Right cardiac atrium (tissue), 5 donors: Measurements from ENCODE around the gene GH1. TPM values are rescaled to one million over a fixed set of nuclear protein-coding genes. Genes with fewer than 3 reads are reported as not detected.
A peak's percentile ranks its signal among the peaks of the same experiment; 100 is the strongest.
"Not testable (repeated sequence)": the region's sequence is repeated elsewhere in the genome, so short reads cannot be mapped to it uniquely, and the experiment has no call there.

ENCODE experiments used
- ATAC-seq, 2 donors: fragments of 200-7000 bp; cut with Tn5 transposase; one replicate each; pipeline versions ENCODE4 v1.8.0 to v1.9.1; 2020; ENCODE audit warnings: moderate library complexity in 2 of 2, mild to moderate bottlenecking in 1 of 2
- DNase-seq, 3 donors: peaks; one replicate each; pipeline ENCODE4 v3.0.0-alpha.2; 2020
- H3K27ac ChIP-seq: one replicate; pipeline ENCODE4 v1.5.1; 2013; ENCODE audit warnings: mild to moderate bottlenecking, low read length, control low read depth, moderate library complexity
- H3K27me3 ChIP-seq: one replicate; pipeline ENCODE4 v1.6.1; 2013; ENCODE audit not compliant: control insufficient read depth, insufficient read depth
- H3K4me1 ChIP-seq: one replicate; pipeline ENCODE4 v1.6.1; 2013; ENCODE audit warnings: low read length; ENCODE audit not compliant: control insufficient read depth, insufficient read depth
- H3K4me3 ChIP-seq: one replicate; pipeline ENCODE4 v1.5.1; 2013; ENCODE audit warnings: low read length, control low read depth
- H3K9me3 ChIP-seq: one replicate; pipeline ENCODE4 v1.6.1; 2013; ENCODE audit warnings: low read length; ENCODE audit not compliant: control insufficient read depth
- WGBS: extraction: QIAGEN DNeasy Blood & Tissue Kit; methylation state at CpG from one replicate; pipeline ENCODE4 v1.1.7; 2013; 5-methylcytosine and 5-hydroxymethylcytosine counted together
- intact Hi-C, 4 donors: fragments of 100-400 bp; cut with DNase I; formaldehyde crosslinking; loops; one replicate each; pipeline versions ENCODE4 v1.11.0 to v1.14.0; 2022 to 2023
- long read RNA-seq, 4 donors: library from polyadenylated mRNA; unstranded; transcript quantifications; one replicate each; pipeline ENCODE4 v2.0.0, GENCODE V29; 2020 to 2021
- polyA plus RNA-seq: library from polyadenylated mRNA; stranded (reverse); fragments of 200-250 nt; gene quantifications from one replicate; pipeline ENCODE4 v1.2.3, GENCODE V29; 2013
- total RNA-seq, 4 donors: library from RNA; stranded (reverse); fragmentation: NEBNext Ultra II Directional; extraction: Animal tissue kit (Norgen Biotek cat#: 25700); gene quantifications; one replicate each; pipeline ENCODE4 v1.2.1, GENCODE V29; 2021
- donor health status: healthy with polysubstance abuse.
- donor health status: DM: no; HTN: yes; CAD: no.
- donor health status: DM: no; HTN: no; CAD: no.
- donor health status: DM: no; HTN: yes; CAD: no; lungs with severe emphysema.
- donor health status: DM: yes; HTN: yes; CAD: no.

The GH1 gene
- total RNA-seq (not detected), polyA plus RNA-seq (not detected)
- long read RNA-seq, donor 1 = 0 reads
- long read RNA-seq, donor 2 = 0 reads
- long read RNA-seq, donor 3 = 0 reads
- long read RNA-seq, donor 4 = 0 reads

GRCh38 chr17:63918789-63919305, at the start of gene GH1:
Gene GH1, minus strand, starts transcription at chr17:63918839. Its CDS starts 63 bp downstream, at chr17:63918776.
- 49% methylated on average over 10 of the region's 10 CpGs for WGBS
- DNase-seq, H3K9me3 ChIP-seq, H3K27ac ChIP-seq, ATAC-seq, H3K4me1 ChIP-seq, H3K27me3 ChIP-seq, H3K4me3 ChIP-seq: not testable (repeated sequence)
- intact Hi-C loops = loop anchor here (2.0 to 10.0 kb wide), 7 partner anchors 72 to 366 kb away; partner anchors contain the start of genes ERN1 (in 3 of the 4), ICAM2 (in 2 of the 4) and PRR29 (in 1 of the 4)

DNA sequence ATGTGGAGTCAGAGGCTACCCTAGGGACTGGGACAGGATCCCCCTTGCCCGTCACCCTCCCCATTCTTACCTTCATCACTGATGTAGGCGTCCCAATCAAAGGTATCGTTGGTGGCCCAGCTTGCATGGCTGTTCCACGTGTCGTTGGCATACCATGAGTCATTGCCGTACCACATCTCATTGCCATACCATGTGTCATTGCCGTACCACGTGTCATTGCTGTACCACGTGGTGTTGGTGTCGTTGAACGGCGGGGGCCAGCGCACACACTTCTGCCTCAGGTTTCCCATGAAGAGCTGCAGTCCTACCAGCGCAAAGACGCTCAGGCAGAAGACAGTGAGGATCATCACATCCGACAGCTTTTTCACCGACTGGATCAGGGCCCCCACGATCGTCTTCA, 49.3 kb upstream of the GH1 start:
- 87% methylated on average over 19 of the region's 19 CpGs for WGBS
- no peak overlapping the region for H3K27ac ChIP-seq
- intact Hi-C loops = no loop called here
- no peaks in the 10 kb centered on the region for H3K27me3 ChIP-seq
- DNase-seq = peak in 1 of 3 donors; percentile 13
- no peak overlapping the region for H3K4me3 ChIP-seq
- H3K9me3 ChIP-seq = no peaks in the 10 kb centered on the region
- peaks cover 4% of the 10 kb centered on the region for H3K4me1 ChIP-seq
- no peak for ATAC-seq

- H3K27ac ChIP-seq = no peak overlapping the region
- H3K4me3 ChIP-seq = no peak overlapping the region
- no peaks in the 10 kb centered on the region for H3K27me3 ChIP-seq
- intact Hi-C loops = no loop called here
- peaks cover 14% of the 10 kb centered on the region for H3K4me1 ChIP-seq
- 84% methylated on average over 11 of the region's 11 CpGs for WGBS
- DNase-seq (peak in 1 of 3 donors; percentile 14), ATAC-seq (no peak)
- H3K9me3 ChIP-seq = no peaks in the 10 kb centered on the region
These were observed 48.1 kb upstream of the GH1 start for GRCh38 chr17:63966646-63967264.

DNA sequence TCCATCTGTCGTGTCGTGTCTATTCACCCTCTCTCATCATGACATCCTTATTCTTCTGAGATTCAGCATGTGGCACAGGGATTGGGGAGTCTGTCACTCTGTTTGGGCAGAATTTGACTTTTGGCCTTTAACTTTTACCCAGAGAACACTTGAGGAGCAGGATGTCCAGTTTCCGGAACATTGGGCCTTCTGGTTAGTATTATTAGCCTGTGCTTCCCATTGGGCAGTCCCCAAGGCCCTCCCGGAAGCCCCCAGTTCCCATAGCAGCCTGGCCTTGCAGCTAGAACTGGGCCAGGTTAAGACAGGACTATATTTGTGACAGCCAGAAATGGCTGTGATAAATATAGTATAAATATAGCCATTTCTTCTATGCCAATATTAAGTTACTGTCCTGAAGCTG, 44.5 kb upstream of the GH1 start:
- Histone ChIP-seq H3K9me3 (no peaks in the 10 kb centered on the region), H3K27ac (peak overlapping the region; percentile 79), H3K4me3 (no peak overlapping the region), H3K27me3 (no peaks in the 10 kb centered on the region), H3K4me1 (peaks cover 16% of the 10 kb centered on the region)
- intact Hi-C loops = no loop called here
- 60% methylated on average over 4 of the region's 4 CpGs for WGBS
- DNase-seq (peak; percentile 53 to 81 (median 77)), ATAC-seq (peak; percentile 48 to 53)

DNA sequence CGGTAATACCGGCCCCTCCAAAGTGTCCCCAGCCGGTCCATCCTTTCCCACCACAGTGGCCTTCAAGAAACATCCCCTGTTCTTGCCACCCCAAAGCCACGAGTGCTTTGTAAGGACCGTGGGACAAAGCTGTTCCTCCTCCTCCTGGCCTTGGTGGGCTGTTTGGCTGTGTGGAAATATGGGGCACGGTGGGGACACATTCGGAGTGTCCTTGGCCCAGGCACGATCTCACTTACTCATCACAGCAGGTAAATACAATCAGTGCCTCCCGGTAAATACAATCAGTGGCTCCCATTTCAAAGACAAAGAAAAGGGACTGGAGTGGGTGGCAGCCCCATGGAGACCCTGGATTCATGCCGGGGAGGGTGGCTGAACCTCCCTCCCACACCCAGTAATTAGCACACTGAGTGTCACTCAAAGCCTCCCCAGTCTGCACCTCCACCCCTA, 43.7 kb upstream of the GH1 start:
- Histone ChIP-seq H3K9me3 (no peaks in the 10 kb centered on the region), H3K4me1 (peaks cover 16% of the 10 kb centered on the region), H3K27me3 (no peaks in the 10 kb centered on the region), H3K4me3 (no peak overlapping the region), H3K27ac (peak overlapping the region; percentile 79)
- DNase-seq (no peak), ATAC-seq (no peak)
- intact Hi-C loops = no loop called here
- WGBS = 56% methylated on average over 10 of the region's 10 CpGs

DNA sequence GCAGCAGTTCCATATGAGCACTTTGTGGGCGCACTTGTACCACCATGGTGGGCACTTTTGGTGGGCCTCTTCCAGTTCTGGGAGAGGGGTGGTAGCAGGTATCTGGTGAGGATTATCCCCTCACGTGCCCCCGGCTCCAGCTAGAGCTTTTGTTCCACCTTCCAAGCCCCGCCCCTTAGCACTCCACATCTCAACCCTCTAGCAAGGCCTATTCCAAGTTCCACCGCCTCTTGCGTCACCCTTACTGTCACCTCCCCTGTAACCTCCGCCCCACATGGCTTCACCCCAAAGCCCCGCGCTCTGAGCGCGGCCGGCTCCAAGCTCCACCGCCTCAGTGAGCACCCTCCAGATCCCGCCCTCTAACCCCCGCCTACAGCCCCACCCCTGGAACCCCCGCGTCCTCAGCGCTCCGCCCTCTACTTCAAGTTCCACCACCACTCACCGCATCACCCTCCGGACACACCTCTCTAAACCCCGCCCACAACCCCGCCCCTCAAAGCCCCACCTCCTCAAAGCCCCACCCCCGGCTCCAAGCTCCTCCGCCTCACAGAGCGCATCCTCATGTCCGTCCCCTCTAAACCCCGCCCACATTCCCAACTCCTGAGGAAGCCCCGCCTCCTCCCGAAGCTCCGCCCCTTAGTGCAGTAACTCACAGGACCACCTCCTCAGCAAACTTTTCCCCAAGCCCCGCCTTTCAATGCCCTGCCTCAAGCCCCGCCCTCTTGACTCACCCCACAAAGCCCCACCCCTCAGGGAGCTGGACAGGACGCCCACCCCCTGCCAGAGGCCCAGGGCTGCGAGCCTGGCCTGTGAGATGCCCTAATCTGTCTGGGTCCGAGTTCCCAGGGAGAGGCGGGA, 42.9 kb upstream of the GH1 start:
- intact Hi-C loops = no loop called here
- WGBS = 17% methylated on average over 37 of the region's 37 CpGs
- no peaks in the 10 kb centered on the region for H3K27me3 ChIP-seq
- no peaks in the 10 kb centered on the region for H3K9me3 ChIP-seq
- H3K4me1 ChIP-seq = peaks cover 16% of the 10 kb centered on the region
- ATAC-seq = peak; percentile 78 to 92
- peak overlapping the region; percentile 12 for H3K4me3 ChIP-seq
- H3K27ac ChIP-seq = peak overlapping the region; percentile 79
- DNase-seq = peak; percentile 89 to 93 (median 90)

DNA sequence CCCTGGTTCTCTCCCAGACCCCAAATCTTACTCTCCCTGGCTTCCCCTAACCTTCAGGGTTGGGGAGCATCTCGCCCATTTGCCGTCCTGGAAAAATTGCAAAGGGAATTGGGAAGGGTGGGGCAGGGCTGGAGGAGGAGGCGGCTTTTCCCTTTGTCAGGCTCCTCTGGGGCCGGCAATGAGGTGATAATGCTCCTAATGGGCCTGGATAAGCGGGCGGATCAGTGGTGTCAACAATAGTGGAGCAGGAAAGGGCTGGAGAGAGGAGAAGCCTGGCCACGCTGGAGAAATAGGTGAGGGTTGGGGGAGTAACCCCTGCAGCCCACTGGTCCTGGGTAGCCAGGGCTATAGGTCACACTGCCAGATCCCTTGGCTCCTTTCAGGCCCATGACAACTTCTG, 41.8 kb upstream of the GH1 start:
- Histone ChIP-seq H3K4me3 (no peak overlapping the region), H3K9me3 (no peaks in the 10 kb centered on the region), H3K27me3 (no peaks in the 10 kb centered on the region), H3K27ac (no peak overlapping the region), H3K4me1 (peaks cover 16% of the 10 kb centered on the region)
- no peak for DNase-seq
- WGBS = 53% methylated on average over 7 of the region's 7 CpGs
- intact Hi-C loops = no loop called here
- peak in 1 of 2 donors; percentile 26 for ATAC-seq

DNA sequence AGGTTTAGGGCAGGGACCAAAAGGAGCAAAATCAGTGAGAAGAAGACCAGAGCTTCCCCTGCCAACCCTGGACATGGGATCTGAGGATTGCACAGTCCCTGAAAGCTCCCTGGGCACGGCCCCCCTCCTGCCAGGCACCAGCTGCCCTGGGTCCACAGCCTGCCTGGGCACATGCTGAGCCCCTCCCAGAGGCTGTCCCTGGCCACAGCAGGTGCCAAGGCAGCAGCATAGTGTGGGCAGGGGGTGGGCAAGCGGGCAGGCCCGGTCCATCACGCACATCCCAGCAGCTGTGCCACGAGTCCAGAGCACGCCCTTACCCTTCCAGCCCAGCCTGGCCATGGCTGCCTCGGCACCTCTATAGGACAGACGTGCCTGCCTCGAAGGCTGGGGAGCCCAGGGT, 41.4 kb upstream of the GH1 start:
- no peak for ATAC-seq

GRCh38 chr17:63956296-63956920, 37.8 kb upstream of the GH1 start:
- ATAC-seq (no peak), DNase-seq (no peak)
- intact Hi-C loops = no loop called here
- Histone ChIP-seq H3K27me3 (no peaks in the 10 kb centered on the region), H3K4me1 (peaks cover 2% of the 10 kb centered on the region), H3K9me3 (no peaks in the 10 kb centered on the region), H3K4me3 (no peak overlapping the region), H3K27ac (no peak overlapping the region)
- WGBS = 96% methylated on average over 5 of the region's 5 CpGs

More for the DNA sequence above, 41.4 kb upstream of the GH1 start:
- H3K27me3 ChIP-seq = no peaks in the 10 kb centered on the region
- 83% methylated on average over 9 of the region's 9 CpGs for WGBS
- no peak for DNase-seq
- peaks cover 16% of the 10 kb centered on the region for H3K4me1 ChIP-seq
- no peak overlapping the region for H3K27ac ChIP-seq
- H3K4me3 ChIP-seq = no peak overlapping the region
- intact Hi-C loops = no loop called here
- H3K9me3 ChIP-seq = no peaks in the 10 kb centered on the region

DNA sequence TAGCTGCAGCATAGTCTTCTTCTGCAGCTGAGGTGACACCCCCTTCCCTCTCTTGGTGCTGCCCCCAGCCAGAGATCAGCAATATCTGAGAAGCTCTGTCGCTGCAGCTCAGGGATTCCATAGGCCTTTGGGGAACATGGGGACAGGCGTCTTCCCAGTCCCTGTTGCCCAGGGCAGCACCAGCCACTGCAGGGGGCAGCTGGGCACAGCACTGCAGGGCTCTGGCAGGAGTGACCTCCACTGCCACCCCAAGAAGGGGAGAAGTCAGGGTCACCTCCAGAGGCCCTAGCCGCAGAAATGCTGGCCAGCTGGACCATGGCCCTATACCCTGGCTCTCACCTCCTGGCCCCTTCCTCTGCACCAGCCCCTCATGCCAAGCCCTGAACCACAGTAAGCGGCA, 37.2 kb upstream of the GH1 start:
- intact Hi-C loops = no loop called here

More for the DNA sequence above, 37.2 kb upstream of the GH1 start:
- 89% methylated on average over 4 of the region's 4 CpGs for WGBS
- H3K4me1 ChIP-seq = no peaks in the 10 kb centered on the region
- H3K27me3 ChIP-seq = no peaks in the 10 kb centered on the region
- no peak for DNase-seq
- no peak overlapping the region for H3K4me3 ChIP-seq
- no peak for ATAC-seq
- H3K27ac ChIP-seq = no peak overlapping the region
- no peaks in the 10 kb centered on the region for H3K9me3 ChIP-seq
